Osteoblast (primary cell): Measurements from ENCODE around the gene CFAP300. TPM values are rescaled to one million over a fixed set of nuclear protein-coding genes. Genes with fewer than 3 reads are reported as not detected.

ENCODE experiments used
- DNase-seq: peaks from one replicate; pipeline ENCODE4 v3.0.0; 2011; ENCODE audit warnings: low spot score, mixed read lengths; ENCODE audit not compliant: insufficient read length; ENCODE audit errors: missing footprints
- H2AFZ ChIP-seq: 2 replicates; pipeline ENCODE4 v1.6.0; 2011; ENCODE audit warnings: mild to moderate bottlenecking, low read length
- H3K27ac ChIP-seq: 2 replicates; pipeline ENCODE4 v1.5.1; 2011; ENCODE audit warnings: mild to moderate bottlenecking, low read depth, low read length, moderate library complexity
- H3K27me3 ChIP-seq: 2 replicates; pipeline ENCODE4 v1.6.0; 2012; ENCODE audit warnings: mild to moderate bottlenecking, control low read depth, inconsistent platforms, low read length, moderate library complexity; ENCODE audit not compliant: insufficient read depth
- H3K36me3 ChIP-seq: 2 replicates; pipeline ENCODE4 v1.5.1; 2011; ENCODE audit warnings: mild to moderate bottlenecking, low read length, control low read depth, moderate library complexity; ENCODE audit not compliant: insufficient read depth
- H3K4me1 ChIP-seq: 2 replicates; pipeline ENCODE4 v1.5.1; 2011; ENCODE audit warnings: mild to moderate bottlenecking, low read length, control low read depth, moderate library complexity; ENCODE audit not compliant: insufficient read depth
- H3K4me2 ChIP-seq: 2 replicates; pipeline ENCODE4 v1.6.0; 2011; ENCODE audit warnings: mild to moderate bottlenecking, low read length; ENCODE audit not compliant: insufficient read depth
- H3K4me3 ChIP-seq: fragments of 200-600 bp; sonication (generic); 3 replicates; pipeline ENCODE4 v1.5.1; 2012; ENCODE audit warnings: mild to moderate bottlenecking, low read length, inconsistent platforms; ENCODE audit not compliant: insufficient read depth
- H3K79me2 ChIP-seq: 2 replicates; pipeline ENCODE4 v1.6.0; 2012; ENCODE audit warnings: mild to moderate bottlenecking, low read length, control low read depth, inconsistent platforms; ENCODE audit not compliant: insufficient read depth
- H3K9me3 ChIP-seq: 2 replicates; pipeline ENCODE4 v1.5.1; 2011; ENCODE audit warnings: low read depth, low read length, control low read depth
- H4K20me1 ChIP-seq: 2 replicates; pipeline ENCODE4 v1.6.0; 2012; ENCODE audit warnings: mild to moderate bottlenecking, low read length, control low read depth; ENCODE audit not compliant: insufficient read depth
- CTCF ChIP-seq: IDR thresholded peaks from 2 replicates; pipeline ENCODE4 v1.5.1; 2011; ENCODE audit warnings: mild to moderate bottlenecking, low read depth, low read length, moderate library complexity; ENCODE audit errors: extremely low read depth
- total RNA-seq: library from RNA; depleted of rRNA; stranded (reverse); fragments of >200 nt; gene quantifications from 2 replicates; pipeline ENCODE4 v1.2.3, GENCODE V29; 2012

Gene CFAP300
- total RNA-seq, 1 donor: 6.5 TPM

- Histone ChIP-seq H3K27me3 (no peaks in the 10 kb centered on the region), H2AFZ (no peak overlapping the region), H3K79me2 (no peaks in the 10 kb centered on the region), H3K4me1 (peaks cover 14% of the 10 kb centered on the region), H3K4me2 (no peak overlapping the region), H3K4me3 (no peak overlapping the region), H3K9me3 (no peaks in the 10 kb centered on the region), H4K20me1 (no peaks in the 10 kb centered on the region), H3K36me3 (no peaks in the 10 kb centered on the region), H3K27ac (no peak overlapping the region)
- DNase-seq: no peak
- no peak for TF ChIP-seq CTCF
Observed at GRCh38 chr11:102014756-102015155, 32.5 kb upstream of the CFAP300 start.

- no peak overlapping the region for H3K27ac ChIP-seq
- no peaks in the 10 kb centered on the region for H3K36me3 ChIP-seq
- H3K79me2 ChIP-seq: no peaks in the 10 kb centered on the region
- no peak overlapping the region for H3K4me3 ChIP-seq
- H3K27me3 ChIP-seq: no peaks in the 10 kb centered on the region
- H3K4me1 ChIP-seq: peaks cover 2% of the 10 kb centered on the region
- no peak overlapping the region for H2AFZ ChIP-seq
- H4K20me1 ChIP-seq: no peaks in the 10 kb centered on the region
- no peak for TF ChIP-seq CTCF
- H3K9me3 ChIP-seq: no peaks in the 10 kb centered on the region
- H3K4me2 ChIP-seq: peak overlapping the region; percentile 23
- no peak for DNase-seq
Observed at GRCh38 chr11:102017026-102017425, 30.2 kb upstream of the CFAP300 start.

DNA sequence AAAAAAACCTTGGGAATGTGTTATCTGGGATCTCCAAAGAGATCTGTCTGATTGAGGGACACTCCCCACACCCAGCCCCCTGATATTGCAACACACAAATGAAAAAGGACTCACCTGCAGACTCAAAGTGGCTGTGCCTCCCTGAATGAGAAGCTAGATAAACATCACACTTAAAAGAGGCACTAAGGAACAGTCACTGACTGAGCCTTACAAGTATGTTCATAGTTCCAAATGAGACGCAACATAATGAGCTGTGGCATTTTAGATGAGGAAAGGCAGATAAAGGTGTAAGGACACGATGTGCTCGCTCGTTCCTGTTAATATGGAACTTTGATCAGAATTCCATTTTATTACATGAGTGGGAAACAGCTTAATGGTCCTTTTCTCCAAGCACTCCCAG is 21.0 kb upstream of the CFAP300 start:
- H3K27ac ChIP-seq: no peak overlapping the region
- no peaks in the 10 kb centered on the region for H3K9me3 ChIP-seq
- no peak for DNase-seq
- no peaks in the 10 kb centered on the region for H3K79me2 ChIP-seq
- no peaks in the 10 kb centered on the region for H4K20me1 ChIP-seq
- H3K36me3 ChIP-seq: no peaks in the 10 kb centered on the region
- TF ChIP-seq CTCF: no peak
- no peaks in the 10 kb centered on the region for H3K27me3 ChIP-seq
- no peak overlapping the region for H3K4me3 ChIP-seq
- no peak overlapping the region for H3K4me2 ChIP-seq
- no peaks in the 10 kb centered on the region for H3K4me1 ChIP-seq
- H2AFZ ChIP-seq: no peak overlapping the region

DNA sequence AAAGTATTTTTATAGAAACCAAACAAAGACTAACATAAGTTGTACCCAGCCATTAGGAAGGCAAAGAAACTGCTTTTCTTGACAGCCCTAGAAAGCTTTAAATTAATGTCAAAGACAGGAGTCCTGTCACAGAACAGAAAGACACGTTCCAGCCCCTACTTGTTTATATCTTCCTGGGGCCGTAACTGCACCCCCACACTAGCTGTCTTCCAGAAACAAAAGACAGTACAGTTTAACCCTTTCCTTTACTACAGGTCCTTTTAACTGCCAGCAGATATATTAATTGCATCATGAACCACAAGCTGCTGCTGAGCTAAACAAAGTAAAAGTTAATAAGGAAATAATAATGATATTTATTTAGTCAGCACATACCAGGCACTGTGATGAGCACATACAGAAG is 20.3 kb upstream of the CFAP300 start:
- no peaks in the 10 kb centered on the region for H4K20me1 ChIP-seq
- H3K36me3 ChIP-seq: no peaks in the 10 kb centered on the region
- H3K27me3 ChIP-seq: no peaks in the 10 kb centered on the region
- DNase-seq: no peak
- no peaks in the 10 kb centered on the region for H3K9me3 ChIP-seq
- no peak overlapping the region for H3K27ac ChIP-seq
- H3K4me1 ChIP-seq: no peaks in the 10 kb centered on the region
- TF ChIP-seq CTCF: no peak
- no peak overlapping the region for H3K4me2 ChIP-seq
- no peaks in the 10 kb centered on the region for H3K79me2 ChIP-seq
- H2AFZ ChIP-seq: no peak overlapping the region
- no peak overlapping the region for H3K4me3 ChIP-seq
